ENCODE measurements around the gene ADAMTS8.

GRCh38 chr11:130397780-130398179, 30.6 kb downstream of the ADAMTS8 start:
- TF ChIP-seq EP300 (IDR thresholded peaks at IDR 0.05; ENCODE audit: borderline replicate concordance in 1 of 2, low read depth in 1 of 2, low read length in 1 of 2), result no peak
- TF ChIP-seq, protein P1, sequence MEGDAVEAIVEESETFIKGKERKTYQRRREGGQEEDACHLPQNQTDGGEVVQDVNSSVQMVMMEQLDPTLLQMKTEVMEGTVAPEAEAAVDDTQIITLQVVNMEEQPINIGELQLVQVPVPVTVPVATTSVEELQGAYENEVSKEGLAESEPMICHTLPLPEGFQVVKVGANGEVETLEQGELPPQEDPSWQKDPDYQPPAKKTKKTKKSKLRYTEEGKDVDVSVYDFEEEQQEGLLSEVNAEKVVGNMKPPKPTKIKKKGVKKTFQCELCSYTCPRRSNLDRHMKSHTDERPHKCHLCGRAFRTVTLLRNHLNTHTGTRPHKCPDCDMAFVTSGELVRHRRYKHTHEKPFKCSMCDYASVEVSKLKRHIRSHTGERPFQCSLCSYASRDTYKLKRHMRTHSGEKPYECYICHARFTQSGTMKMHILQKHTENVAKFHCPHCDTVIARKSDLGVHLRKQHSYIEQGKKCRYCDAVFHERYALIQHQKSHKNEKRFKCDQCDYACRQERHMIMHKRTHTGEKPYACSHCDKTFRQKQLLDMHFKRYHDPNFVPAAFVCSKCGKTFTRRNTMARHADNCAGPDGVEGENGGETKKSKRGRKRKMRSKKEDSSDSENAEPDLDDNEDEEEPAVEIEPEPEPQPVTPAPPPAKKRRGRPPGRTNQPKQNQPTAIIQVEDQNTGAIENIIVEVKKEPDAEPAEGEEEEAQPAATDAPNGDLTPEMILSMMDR (IDR thresholded peaks at IDR 0.05), result no peak
- TF ChIP-seq FOXJ3 (CRISPR knock-in tag; IDR thresholded peaks at IDR 0.05), result no peak
